ENCODE data around the gene EHBP1.

The EHBP1 gene

DNA sequence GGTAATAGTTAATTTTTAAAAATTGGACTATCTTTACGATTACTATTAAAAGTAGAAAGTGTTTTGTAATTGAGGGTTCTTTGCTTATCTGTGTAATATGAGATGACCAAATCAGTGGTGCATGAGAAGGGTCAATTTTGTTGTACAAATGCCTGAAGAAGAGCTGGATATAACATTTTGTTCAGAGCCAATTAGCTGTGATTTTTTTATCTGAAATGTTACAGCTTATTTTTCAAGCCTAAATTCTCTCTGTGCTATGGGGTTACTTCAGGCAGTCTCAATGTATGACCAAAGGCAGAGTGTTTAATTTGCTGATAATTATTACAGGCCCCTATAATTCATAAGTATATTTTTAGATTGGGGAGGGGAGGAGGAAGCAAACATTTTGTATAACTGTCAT, 386.9 kb downstream of the EHBP1 start:
- no peak for DNase-seq

DNA sequence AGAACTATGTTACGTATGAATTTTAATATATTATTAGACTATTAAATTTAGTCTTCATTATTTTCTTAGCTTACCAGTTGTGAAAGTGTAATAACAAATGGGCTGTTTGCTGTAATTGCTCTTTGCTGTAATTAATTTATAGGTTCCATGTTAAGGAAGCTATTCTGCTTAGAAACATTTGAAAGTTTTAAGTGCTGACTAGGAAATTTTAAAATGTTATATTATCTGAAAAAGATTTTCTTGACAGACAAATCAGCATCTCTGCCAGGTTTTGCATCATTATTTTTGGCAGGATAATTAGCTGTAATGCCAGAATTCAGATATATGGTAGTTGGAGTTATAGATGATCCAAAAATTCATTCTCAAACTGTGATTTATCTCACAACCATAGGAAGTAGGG, 387.3 kb downstream of the EHBP1 start:
- no peak for DNase-seq

DNA sequence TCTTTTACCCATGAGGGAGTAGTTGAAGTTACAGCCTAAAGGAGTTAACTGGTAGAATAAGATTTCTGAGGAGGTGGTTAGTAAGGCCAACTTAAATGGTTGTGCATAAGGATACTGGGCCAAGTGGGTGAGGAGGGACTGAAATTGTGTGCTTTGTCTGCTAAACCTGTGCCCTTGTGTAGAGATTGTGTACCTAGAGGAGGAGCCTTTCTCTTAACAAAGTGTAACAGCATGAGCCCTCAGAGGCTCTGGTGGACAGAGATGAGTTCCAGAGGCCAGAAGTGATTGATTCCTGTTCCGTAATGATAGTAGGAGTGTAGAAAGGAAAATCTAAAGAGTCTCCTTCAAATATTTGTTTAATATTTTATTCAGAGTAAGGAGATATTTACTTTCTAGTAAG, 388.0 kb downstream of the EHBP1 start:
- DNase-seq: no peak
